ENCODE data around the gene RHPN2.
"Not testable (repeated sequence)": the region's sequence is repeated elsewhere in the genome, so short reads cannot be mapped to it uniquely, and the experiment has no call there.

RHPN2 gene

GRCh38 chr19:33024398-33024797, 40.3 kb downstream of the RHPN2 start:
- Histone ChIP-seq H3K4me3 (ENCODE audit: low read length) (no peak overlapping the region), H3K9me3 (ENCODE audit: control insufficient read depth, low read length) (no peaks in the 10 kb centered on the region), H3K4me1 (ENCODE audit: control insufficient read depth, insufficient read depth, low read length) (no peaks in the 10 kb centered on the region)

GRCh38 chr19:33022472-33023116, 42.1 kb downstream of the RHPN2 start:
- H3K36me3 ChIP-seq (ENCODE audit: control insufficient read depth, insufficient read depth, low read length, severe bottlenecking): no peaks in the 10 kb centered on the region
- H3K4me3 ChIP-seq (ENCODE audit: low read length): no peak overlapping the region
- H3K27me3 ChIP-seq (replicated peaks; ENCODE audit: control insufficient read depth, insufficient read depth, low read length): no peaks in the 10 kb centered on the region
- no peak overlapping the region for H3K9ac ChIP-seq (ENCODE audit: low read length)
- no peaks in the 10 kb centered on the region for H3K4me1 ChIP-seq (ENCODE audit: control insufficient read depth, insufficient read depth, low read length)
- no peak for DNase-seq (ENCODE audit: low read depth)
- no peaks in the 10 kb centered on the region for H3K9me3 ChIP-seq (ENCODE audit: control insufficient read depth, low read length)

More at GRCh38 chr19:33024398-33024797, 40.3 kb downstream of the RHPN2 start:
- Histone ChIP-seq H3K9ac (ENCODE audit: low read length) (no peak overlapping the region), H3K27me3 (replicated peaks; ENCODE audit: control insufficient read depth, insufficient read depth, low read length) (no peaks in the 10 kb centered on the region), H3K36me3 (ENCODE audit: control insufficient read depth, insufficient read depth, low read length, severe bottlenecking) (no peaks in the 10 kb centered on the region)
- no peak for DNase-seq (ENCODE audit: low read depth)

GRCh38 chr19:33010891-33011290, 53.8 kb downstream of the RHPN2 start:
- H3K9me3 ChIP-seq (ENCODE audit: control insufficient read depth, low read length); H3K36me3 ChIP-seq (ENCODE audit: control insufficient read depth, insufficient read depth, low read length, severe bottlenecking); H3K4me3 ChIP-seq (ENCODE audit: low read length); DNase-seq (ENCODE audit: low read depth); H3K4me1 ChIP-seq (ENCODE audit: control insufficient read depth, insufficient read depth, low read length); H3K9ac ChIP-seq (ENCODE audit: low read length); H3K27me3 ChIP-seq (replicated peaks; ENCODE audit: control insufficient read depth, insufficient read depth, low read length): not testable (repeated sequence)

- Histone ChIP-seq H3K9me3 (ENCODE audit: control insufficient read depth, low read length) (no peaks in the 10 kb centered on the region), H3K27me3 (replicated peaks; ENCODE audit: control insufficient read depth, insufficient read depth, low read length) (no peaks in the 10 kb centered on the region), H3K4me3 (ENCODE audit: low read length) (no peak overlapping the region), H3K9ac (ENCODE audit: low read length) (no peak overlapping the region), H3K36me3 (ENCODE audit: control insufficient read depth, insufficient read depth, low read length, severe bottlenecking) (no peaks in the 10 kb centered on the region), H3K4me1 (ENCODE audit: control insufficient read depth, insufficient read depth, low read length) (no peaks in the 10 kb centered on the region)
- no peak for DNase-seq (ENCODE audit: low read depth)
Measured at GRCh38 chr19:33008738-33009137, 56.0 kb downstream of the RHPN2 start.

- DNase-seq (ENCODE audit: low read depth): no peak
- no peak overlapping the region for H3K4me3 ChIP-seq (ENCODE audit: low read length)
- H3K9me3 ChIP-seq (ENCODE audit: control insufficient read depth, low read length): no peaks in the 10 kb centered on the region
- H3K9ac ChIP-seq (ENCODE audit: low read length): no peak overlapping the region
- no peaks in the 10 kb centered on the region for H3K27me3 ChIP-seq (replicated peaks; ENCODE audit: control insufficient read depth, insufficient read depth, low read length)
- H3K4me1 ChIP-seq (ENCODE audit: control insufficient read depth, insufficient read depth, low read length): no peaks in the 10 kb centered on the region
- no peaks in the 10 kb centered on the region for H3K36me3 ChIP-seq (ENCODE audit: control insufficient read depth, insufficient read depth, low read length, severe bottlenecking)
Measured at GRCh38 chr19:33005440-33005839, 59.2 kb downstream of the RHPN2 start.

- not testable (repeated sequence) for DNase-seq (ENCODE audit: low read depth); H3K9me3 ChIP-seq (ENCODE audit: control insufficient read depth, low read length); H3K36me3 ChIP-seq (ENCODE audit: control insufficient read depth, insufficient read depth, low read length, severe bottlenecking); H3K4me3 ChIP-seq (ENCODE audit: low read length); H3K4me1 ChIP-seq (ENCODE audit: control insufficient read depth, insufficient read depth, low read length); H3K27me3 ChIP-seq (replicated peaks; ENCODE audit: control insufficient read depth, insufficient read depth, low read length); H3K9ac ChIP-seq (ENCODE audit: low read length)
Measured at GRCh38 chr19:33003424-33004024, 61.2 kb downstream of the RHPN2 start.

GRCh38 chr19:33002126-33002865, 62.4 kb downstream of the RHPN2 start:
- not testable (repeated sequence) for DNase-seq (ENCODE audit: low read depth); H3K4me1 ChIP-seq (ENCODE audit: control insufficient read depth, insufficient read depth, low read length); H3K9ac ChIP-seq (ENCODE audit: low read length); H3K9me3 ChIP-seq (ENCODE audit: control insufficient read depth, low read length); H3K27me3 ChIP-seq (replicated peaks; ENCODE audit: control insufficient read depth, insufficient read depth, low read length); H3K36me3 ChIP-seq (ENCODE audit: control insufficient read depth, insufficient read depth, low read length, severe bottlenecking); H3K4me3 ChIP-seq (ENCODE audit: low read length)

GRCh38 chr19:33000910-33001309, 63.8 kb downstream of the RHPN2 start:
- H3K9me3 ChIP-seq (ENCODE audit: control insufficient read depth, low read length): no peaks in the 10 kb centered on the region
- no peaks in the 10 kb centered on the region for H3K4me1 ChIP-seq (ENCODE audit: control insufficient read depth, insufficient read depth, low read length)
- no peaks in the 10 kb centered on the region for H3K36me3 ChIP-seq (ENCODE audit: control insufficient read depth, insufficient read depth, low read length, severe bottlenecking)
- H3K9ac ChIP-seq (ENCODE audit: low read length): no peak overlapping the region
- H3K27me3 ChIP-seq (replicated peaks; ENCODE audit: control insufficient read depth, insufficient read depth, low read length): no peaks in the 10 kb centered on the region
- H3K4me3 ChIP-seq (ENCODE audit: low read length): no peak overlapping the region
- no peak for DNase-seq (ENCODE audit: low read depth)

- H3K9me3 ChIP-seq (ENCODE audit: control insufficient read depth, low read length): no peaks in the 10 kb centered on the region
- H3K27me3 ChIP-seq (replicated peaks; ENCODE audit: control insufficient read depth, insufficient read depth, low read length): no peaks in the 10 kb centered on the region
- no peaks in the 10 kb centered on the region for H3K36me3 ChIP-seq (ENCODE audit: control insufficient read depth, insufficient read depth, low read length, severe bottlenecking)
- no peak overlapping the region for H3K4me3 ChIP-seq (ENCODE audit: low read length)
- DNase-seq (ENCODE audit: low read depth): no peak
- H3K9ac ChIP-seq (ENCODE audit: low read length): no peak overlapping the region
- no peaks in the 10 kb centered on the region for H3K4me1 ChIP-seq (ENCODE audit: control insufficient read depth, insufficient read depth, low read length)
Measured at GRCh38 chr19:33000510-33000909, 64.2 kb downstream of the RHPN2 start.

- H3K4me1 ChIP-seq (ENCODE audit: control insufficient read depth, insufficient read depth, low read length): no peaks in the 10 kb centered on the region
- no peaks in the 10 kb centered on the region for H3K36me3 ChIP-seq (ENCODE audit: control insufficient read depth, insufficient read depth, low read length, severe bottlenecking)
- H3K27me3 ChIP-seq (replicated peaks; ENCODE audit: control insufficient read depth, insufficient read depth, low read length): no peaks in the 10 kb centered on the region
- no peak overlapping the region for H3K9ac ChIP-seq (ENCODE audit: low read length)
- no peak overlapping the region for H3K4me3 ChIP-seq (ENCODE audit: low read length)
- no peaks in the 10 kb centered on the region for H3K9me3 ChIP-seq (ENCODE audit: control insufficient read depth, low read length)
- DNase-seq (ENCODE audit: low read depth): no peak
Measured at GRCh38 chr19:32998722-32999121, 66.0 kb downstream of the RHPN2 start.

GRCh38 chr19:32997716-32998355, 66.9 kb downstream of the RHPN2 start:
- DNase-seq (ENCODE audit: low read depth): no peak
- H3K36me3 ChIP-seq (ENCODE audit: control insufficient read depth, insufficient read depth, low read length, severe bottlenecking): no peaks in the 10 kb centered on the region
- no peaks in the 10 kb centered on the region for H3K4me1 ChIP-seq (ENCODE audit: control insufficient read depth, insufficient read depth, low read length)
- no peaks in the 10 kb centered on the region for H3K27me3 ChIP-seq (replicated peaks; ENCODE audit: control insufficient read depth, insufficient read depth, low read length)
- no peak overlapping the region for H3K9ac ChIP-seq (ENCODE audit: low read length)
- H3K9me3 ChIP-seq (ENCODE audit: control insufficient read depth, low read length): no peaks in the 10 kb centered on the region
- no peak overlapping the region for H3K4me3 ChIP-seq (ENCODE audit: low read length)
